Endothelial cell of hepatic sinusoid (primary cell): ENCODE results near the gene NNAT.
"Not testable (repeated sequence)": the region's sequence is repeated elsewhere in the genome, so short reads cannot be mapped to it uniquely, and the experiment has no call there.

Experiments
- in situ Hi-C: cut with HindIII; loops from 2 replicates; pipeline ENCODE4 v1.10.0; 2017; ENCODE audit warnings: low sequenced_read_pairs

The NNAT gene

DNA sequence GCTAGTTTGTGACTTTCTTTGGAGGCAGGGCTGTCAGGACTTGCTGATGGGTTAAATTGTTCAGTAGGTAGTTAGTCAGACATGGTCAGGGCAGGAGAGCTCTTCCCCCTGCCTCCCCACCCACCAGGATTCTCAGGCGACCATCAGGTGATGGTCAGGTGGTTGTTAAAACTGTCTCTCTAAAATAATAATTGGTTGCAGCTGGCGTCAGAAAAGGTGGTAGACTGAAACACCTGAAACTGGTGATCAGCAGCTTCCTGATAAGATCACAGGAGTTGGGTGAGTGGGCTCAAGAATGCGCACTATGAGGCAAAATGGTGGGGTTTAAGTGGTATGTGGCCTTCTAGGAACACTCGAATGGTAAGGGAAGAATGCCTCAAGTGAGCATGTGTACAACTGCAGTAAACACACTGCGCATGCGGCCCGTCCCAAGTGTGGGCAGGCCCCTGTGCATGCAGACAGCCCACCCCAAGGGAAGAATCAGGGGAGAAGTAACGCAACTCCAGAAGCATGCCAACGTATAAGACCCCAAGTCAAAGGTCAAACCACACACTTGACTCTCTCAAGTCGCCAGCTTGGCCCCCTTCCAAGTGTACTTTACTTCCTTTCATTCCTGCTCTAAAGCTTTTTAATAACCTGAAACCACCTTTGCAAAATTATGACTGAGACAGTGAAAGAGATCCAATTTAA lies 14.5 kb downstream of the NNAT start:
- in situ Hi-C loops, result no loop called here

DNA sequence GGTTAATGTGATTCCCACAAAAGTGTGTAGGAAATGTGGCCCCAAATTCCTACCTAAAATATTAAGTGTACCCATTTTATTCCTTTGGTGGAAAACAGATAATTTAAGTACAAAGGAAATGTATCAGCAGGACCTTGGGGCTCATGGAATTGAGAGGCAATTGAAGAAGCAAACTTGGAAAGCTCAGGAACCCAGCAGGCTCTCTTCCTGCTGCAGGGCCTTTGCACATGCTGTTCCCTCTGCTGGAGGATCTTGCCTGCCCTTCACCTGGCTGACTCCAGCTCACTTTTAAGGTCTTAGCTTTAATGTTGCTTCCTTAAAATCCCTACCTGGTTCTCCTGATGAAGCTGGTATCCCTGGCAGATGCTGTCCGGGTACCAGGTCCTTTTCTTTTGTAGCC lies 16.5 kb downstream of the NNAT start:
- in situ Hi-C loops, result no loop called here

DNA sequence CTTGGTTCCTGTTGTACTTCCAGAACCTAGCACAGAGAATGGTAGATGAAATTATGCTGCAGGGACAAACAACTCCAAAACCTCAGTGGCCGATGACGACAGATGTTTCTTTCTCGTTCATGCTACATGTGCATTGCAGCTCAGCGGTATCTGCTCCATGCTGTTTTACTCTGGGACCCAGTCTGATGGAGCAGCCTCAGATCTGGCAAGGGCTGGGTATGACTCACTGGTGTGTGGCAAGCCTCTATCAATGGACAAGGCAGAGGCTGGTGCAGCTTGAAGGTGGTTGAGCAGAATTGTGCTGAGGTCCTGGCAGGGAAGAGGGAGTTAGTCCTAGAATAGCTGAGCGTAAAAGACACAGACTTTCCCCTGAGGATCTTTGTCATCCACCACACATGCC lies 17.0 kb downstream of the NNAT start:
- in situ Hi-C loops, result no loop called here

DNA sequence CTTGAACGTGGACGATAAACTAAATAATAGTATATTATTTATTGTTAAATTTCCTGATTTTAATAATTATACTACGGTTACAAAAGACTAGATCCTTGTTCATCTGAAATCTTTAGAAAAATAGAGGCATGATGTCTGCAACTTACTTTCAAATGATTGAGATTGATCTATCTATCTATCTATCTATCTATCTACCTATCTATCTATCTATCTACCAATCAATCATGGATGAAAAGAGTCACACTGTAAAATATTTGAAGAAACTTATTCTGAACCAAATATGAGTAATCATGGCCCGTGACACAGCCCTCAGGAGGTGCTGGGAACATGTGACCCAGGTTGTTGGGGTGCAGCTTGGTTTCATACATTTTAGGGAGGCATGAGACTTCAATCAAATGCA lies 18.4 kb downstream of the NNAT start:
- in situ Hi-C loops, result no loop called here

DNA sequence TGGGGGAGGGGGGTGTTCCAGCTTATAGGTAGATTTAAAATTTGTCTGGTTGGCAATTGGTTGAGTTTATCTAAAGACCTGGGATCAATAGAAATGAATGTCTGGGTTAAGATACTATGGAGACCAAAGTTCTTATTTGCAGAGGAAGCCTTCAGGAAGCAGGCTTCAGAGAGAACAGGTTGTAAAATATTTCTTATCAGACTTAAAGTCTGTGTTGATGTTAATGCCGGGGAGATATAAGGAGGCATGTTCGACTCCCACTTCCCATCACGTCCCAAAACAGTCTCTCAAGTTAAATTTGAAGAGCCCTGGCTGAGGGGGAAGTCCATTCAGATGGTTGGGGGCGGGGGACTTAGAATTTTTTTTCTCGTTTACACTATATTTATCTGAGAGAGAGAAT lies 19.0 kb downstream of the NNAT start:
- in situ Hi-C loops, result no loop called here

DNA sequence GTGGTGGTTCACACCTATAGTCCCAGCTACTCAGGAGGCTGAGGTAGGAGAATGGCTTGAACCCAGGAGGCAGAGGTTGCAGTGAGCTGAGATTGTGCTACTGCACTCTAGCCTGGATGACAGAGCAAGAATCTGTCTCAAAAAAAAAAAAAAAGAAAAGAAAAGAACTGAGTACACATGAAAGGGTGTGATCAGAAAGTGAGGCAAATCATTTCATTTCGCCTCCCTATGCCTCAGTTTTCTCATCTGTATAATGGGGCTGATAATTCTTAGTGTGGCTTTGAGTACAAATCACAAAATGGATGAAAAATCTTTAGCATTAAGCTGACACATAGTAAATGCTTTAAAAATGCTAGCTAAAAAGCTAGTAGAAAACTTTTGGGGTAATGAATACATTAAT lies 19.8 kb downstream of the NNAT start:
- in situ Hi-C loops, result not testable (repeated sequence)

DNA sequence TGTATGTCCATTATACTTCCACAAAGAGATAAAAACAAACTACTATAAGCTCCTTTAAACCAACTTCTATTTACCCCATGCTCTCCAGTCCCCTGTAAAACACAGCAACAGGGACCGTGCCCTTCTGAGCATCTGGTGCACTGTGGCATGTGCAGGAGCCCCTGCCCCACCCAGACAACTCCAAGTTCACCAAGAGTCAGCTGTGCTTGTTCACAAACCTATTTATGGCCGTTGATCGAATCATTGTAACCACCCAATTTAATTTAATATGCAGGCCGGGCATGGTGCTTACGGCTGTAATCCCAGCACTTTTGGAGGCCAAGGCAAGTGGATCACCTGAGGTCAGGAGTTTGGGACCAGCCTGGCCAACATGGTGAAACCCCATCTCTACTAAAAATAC lies 20.3 kb downstream of the NNAT start:
- in situ Hi-C loops, result no loop called here

DNA sequence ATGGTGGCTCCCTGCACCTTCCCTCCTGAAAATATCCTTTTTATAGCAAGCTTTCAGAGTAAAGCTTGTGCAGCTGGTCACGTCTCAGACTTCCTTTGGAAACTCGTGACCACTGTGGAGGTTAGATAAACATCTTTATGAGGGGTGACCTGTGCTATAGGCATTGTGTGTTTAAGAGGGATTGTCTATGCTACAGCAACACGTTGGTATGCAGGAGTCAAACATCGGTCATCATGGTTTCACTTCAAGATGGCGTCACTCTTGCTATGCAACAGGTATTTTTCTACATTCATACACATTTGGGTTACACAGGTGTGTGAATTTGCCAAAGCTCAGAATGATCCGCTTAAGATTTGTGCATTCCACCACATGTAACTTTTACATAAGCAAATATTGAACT lies 21.2 kb downstream of the NNAT start:
- in situ Hi-C loops, result no loop called here

DNA sequence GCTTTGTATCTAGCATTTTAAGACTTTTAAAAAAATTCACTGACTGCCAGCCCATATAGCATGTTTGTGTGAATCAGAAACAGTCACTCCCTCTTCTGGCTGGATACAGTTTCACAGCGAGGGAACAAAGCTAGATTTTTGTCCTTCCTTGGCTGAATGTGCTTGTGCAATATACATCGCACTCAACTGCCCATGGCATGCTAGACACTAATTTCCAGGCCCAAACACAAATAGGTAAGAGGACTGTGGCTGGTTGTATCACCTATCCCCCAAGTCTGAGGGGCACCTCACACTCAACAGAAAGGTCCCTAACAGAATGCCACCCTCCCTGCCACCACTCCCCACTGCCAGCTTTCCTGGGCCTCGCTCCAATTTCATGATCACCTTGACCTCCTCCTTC lies 22.8 kb downstream of the NNAT start:
- in situ Hi-C loops, result no loop called here

DNA sequence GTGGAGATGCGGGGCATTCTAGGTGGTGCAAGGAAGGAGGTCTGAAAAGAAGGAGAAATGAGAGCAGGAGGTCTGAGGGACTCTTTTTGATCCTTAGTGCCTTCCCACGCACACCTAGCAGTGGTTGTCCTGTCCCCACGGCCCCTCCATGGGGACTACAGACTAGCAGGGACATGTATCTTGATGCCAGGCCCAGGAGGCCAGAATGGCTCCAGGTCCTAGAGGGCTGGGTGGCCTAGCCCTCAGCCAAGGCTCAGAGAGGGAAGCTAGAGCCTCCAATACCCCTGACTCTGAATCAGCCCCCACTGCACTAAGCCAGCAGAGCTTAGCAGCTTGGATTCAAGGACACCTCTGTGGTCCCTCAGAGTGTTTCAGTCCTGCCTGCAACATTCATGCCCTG lies 23.3 kb downstream of the NNAT start:
- in situ Hi-C loops, result no loop called here

DNA sequence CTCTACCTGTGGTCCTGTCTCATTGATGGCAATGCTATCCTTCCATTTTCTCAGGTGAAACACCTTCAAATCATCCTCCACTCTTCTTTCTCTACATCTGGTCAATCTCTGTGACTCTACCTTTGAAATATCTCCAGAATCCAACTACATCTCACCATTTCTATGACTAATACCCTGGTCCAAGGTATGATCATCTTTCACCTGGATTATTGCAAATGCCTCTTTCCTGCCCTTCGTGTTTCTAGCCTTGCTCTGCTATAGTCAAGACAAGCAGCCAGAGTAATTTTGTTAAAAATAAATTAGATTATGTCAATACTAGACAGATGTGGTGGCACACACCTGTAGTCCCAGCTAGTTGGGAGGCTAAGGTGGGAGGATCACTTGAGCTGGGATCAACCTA lies 24.5 kb downstream of the NNAT start:
- in situ Hi-C loops, result no loop called here

DNA sequence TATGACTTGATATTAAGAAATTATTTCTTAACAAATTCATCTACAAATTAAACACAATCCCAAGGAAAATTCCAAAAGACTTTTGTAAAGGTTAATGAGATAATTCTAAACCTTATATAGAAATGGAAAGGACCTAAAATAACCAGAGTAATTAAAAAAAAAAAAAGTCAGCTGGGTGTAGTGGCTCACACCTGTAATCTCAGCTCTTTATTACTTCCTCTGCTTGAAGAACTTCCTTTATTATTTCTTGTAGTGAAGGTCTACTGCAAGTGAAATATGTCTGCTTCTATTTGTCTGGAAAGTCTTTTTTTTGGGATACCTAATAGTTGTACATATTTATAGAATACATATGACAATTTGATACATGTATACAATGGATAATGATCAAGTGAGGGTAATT lies 26.9 kb downstream of the NNAT start:
- in situ Hi-C loops, result no loop called here

DNA sequence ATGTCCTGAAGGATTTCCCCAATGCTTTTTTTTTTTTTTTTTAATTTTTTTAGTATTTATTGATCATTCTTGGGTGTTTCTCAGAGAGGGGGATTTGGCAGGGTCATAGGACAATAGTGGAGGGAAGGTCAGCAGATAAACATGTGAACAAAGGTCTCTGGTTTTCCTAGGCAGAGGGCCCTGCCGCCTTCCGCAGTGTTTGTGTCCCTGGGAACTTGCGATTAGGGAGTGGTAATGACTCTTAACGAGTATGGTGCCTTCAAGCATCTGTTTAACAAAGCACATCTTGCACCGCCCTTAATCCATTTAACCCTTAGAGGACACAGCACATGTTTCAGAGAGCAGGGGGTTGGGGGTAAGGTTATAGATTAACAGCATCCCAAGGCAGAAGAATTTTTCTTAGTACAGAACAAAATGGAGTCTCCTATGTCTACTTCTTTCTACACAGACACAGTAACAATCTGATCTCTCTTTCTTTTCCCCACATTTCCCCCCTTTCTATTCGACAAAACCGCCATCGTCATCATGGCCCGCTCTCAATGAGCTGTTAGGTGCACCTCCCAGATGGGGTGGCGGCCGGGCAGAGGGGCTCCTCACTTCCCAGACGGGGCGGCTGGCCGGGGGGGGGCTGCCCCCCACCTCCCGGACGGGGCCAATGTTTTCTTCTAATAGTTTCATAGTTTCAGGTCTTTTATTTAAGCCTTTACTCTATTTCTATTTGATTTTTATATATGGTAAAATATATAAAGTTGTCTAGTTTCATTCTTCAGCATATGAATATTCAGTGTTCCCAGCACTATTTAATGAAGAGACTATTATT lies 29.3 kb downstream of the NNAT start:
- in situ Hi-C loops, result loop anchor here (25.0 kb wide), 1 partner anchor 662 kb away; no protein-coding TSS in a partner anchor

DNA sequence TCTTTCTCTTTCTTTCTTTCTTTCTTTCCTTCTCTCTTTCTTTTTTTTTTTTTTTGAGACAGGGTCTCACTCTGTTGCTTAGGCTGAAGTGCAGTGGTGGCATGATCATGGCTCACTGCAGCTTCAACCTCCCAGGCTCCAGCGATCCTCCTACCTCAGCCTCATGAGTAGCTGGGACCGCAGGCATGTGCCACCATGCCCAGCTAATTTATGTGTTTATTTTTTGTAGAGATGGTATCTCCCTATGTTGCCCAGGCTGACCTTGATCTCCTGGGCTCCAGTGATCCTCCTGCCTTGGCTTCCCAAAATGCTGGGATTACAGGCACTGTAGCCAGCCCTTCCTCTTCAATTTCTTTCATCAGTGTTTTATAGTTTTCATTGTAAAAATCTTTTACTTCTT lies 30.6 kb downstream of the NNAT start:
- in situ Hi-C loops, result loop anchor here (25.0 kb wide), 1 partner anchor 661 kb away; no protein-coding TSS in a partner anchor

DNA sequence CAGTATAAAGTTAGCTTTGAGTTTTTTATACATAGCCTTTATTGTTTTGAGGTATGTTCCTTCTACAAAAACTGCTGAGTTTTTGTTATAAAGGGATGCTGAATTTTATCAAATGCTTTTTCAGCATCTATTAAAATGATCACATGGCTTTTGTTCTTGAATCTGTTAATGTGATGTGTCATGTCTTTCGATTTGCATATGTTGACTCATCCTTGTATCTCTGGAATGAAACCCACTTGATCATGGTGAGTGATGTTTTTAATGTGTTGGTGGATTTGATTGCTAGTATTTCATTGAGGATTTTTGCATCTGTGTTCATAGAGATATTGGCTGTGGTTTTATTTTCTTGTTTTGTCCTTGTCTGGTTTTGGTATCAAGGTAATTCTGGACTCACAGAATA lies 31.4 kb downstream of the NNAT start:
- in situ Hi-C loops, result loop anchor here (25.0 kb wide), 1 partner anchor 660 kb away; no protein-coding TSS in a partner anchor

DNA sequence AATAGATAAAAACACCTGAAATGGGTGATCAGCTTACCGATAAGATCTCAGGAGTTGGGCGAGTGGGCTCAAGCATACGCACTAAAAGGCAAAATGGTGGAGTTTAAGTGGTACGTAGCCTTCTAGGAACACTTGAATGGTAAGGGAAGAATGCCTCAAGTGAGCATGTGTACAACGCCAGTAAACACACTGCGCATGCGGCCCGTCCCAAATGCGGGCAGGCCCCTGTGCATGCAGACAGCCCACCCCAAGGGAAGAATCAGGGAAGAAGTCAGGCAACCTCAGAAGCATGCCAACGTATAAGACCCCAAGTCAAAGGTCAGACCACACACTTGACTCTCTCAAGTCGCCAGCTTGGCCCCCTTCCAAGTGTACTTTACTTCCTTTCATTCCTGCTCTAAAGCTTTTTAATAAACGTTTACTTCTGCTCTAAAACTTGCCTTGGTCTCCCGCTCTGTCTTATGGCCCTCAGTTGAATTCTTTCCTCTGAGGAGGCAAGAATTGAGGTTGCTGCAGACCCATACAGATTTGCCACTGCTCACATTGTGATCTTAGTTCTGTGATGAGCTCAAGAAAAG lies 33.8 kb downstream of the NNAT start:
- in situ Hi-C loops, result loop anchor here (25.0 kb wide), 1 partner anchor 657 kb away; no protein-coding TSS in a partner anchor

DNA sequence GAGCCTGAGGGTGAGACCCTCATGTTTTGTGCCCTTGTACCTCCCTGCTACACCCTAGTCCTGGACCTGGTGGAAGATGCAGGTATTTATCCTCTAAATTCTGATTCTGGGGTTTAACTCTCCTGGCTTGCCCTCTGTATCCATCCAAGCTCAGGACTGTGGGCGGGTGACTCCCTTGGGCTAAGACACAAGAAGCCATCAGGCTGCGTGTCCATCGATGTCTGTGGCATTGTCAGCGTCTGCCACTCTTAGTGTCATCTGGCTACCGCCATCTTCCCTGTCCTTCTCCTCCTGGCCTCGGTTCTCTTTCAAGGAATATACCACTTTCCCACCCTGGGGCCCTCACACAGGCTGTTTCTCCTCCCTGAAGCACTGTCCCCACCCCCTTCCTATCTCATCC lies 35.5 kb downstream of the NNAT start:
- in situ Hi-C loops, result loop anchor here (25.0 kb wide), 1 partner anchor 656 kb away; no protein-coding TSS in a partner anchor

DNA sequence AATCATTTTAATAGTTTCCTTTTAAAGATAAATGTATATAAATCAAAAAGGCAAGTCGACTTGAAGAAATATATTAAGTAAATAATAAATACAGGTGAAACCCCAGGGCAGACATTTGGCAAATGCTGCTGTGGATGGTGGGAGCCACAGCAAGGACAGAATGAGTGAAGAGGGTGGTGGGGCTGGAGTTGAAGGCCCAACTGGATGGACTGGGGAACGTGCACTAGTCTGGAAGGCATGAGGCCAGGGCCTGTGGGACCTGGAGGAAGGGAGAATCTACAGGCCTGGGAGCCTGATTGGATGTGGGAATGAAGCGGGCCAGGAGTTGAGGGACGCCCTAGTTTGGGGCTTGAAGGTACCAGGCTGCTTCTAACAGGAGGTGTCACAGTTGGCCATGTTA lies 37.3 kb downstream of the NNAT start:
- in situ Hi-C loops, result loop anchor here (25.0 kb wide), 1 partner anchor 654 kb away; no protein-coding TSS in a partner anchor

DNA sequence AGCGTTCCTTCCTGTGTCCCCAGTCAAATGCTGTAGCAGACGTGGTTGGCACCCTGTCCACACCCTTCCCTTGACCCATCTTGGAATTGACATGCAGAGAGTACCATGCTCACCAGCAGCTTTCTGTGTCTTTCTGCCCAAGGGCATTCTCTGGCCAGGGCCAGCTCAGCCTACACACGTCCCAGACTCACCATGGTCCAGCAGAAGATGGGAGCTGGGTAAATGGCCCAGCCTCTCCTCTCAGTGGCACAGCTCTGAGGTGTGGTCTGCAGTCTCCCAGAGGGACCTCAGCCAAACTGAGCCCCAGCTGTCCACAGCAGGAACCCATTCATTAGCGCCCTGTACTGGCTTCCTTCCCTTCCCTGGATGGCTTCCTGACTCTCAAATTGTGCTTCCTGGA lies 37.7 kb downstream of the NNAT start:
- in situ Hi-C loops, result loop anchor here (25.0 kb wide), 1 partner anchor 654 kb away; no protein-coding TSS in a partner anchor

DNA sequence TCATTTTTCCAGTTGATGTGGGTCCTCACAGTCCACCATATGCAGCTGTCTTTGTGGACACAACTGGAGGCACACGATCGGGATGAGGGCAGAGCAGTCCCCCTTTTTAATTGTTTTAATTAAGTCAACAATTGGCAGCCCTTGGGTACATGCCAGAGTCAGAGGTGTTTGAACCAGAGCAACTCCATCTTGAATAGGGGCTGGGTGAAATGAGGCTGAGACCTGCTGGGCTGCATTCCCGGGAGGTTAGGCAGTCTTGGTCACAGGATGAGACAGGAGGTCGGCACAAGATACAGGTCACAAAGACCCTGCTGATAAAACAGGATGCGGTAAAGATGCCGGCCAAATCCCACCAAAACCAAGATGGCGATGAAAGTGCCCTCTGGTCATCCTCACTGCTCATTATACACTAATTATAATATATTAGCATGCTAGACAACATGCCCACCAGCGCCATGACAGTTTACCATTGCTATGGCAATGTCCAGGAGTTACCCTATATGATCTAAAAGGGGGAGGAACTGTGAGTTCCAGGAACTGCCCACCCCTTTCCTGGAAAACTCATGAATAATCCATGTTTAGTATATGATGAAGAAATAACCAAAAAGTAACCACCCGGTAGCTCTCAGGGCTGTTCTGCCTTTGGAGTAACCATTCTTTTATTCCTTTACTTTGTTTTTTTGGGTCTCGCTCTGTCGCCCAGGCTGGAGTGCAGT lies 38.4 kb downstream of the NNAT start:
- in situ Hi-C loops, result loop anchor here (25.0 kb wide), 1 partner anchor 653 kb away; no protein-coding TSS in a partner anchor

DNA sequence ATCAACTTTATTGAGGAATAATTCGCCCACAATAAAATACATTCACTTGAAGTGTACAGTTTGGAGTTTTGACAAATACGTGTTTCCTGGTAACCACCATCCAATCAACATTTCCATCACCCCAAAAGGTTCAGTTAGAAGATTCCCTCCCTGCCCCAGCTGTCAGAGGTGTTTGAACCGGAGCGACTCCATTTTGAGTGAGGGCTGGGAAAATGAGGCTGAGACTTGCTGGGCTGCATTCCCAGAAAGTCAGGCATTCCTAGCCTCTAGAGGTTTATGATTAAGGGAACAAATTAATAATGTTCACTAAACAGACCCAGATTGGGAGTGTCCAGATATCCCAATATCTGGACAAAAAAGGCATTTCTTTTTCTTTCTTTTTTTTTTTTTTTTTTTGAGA lies 39.6 kb downstream of the NNAT start:
- in situ Hi-C loops, result loop anchor here (25.0 kb wide), 1 partner anchor 652 kb away; no protein-coding TSS in a partner anchor
